HG02763 (cell line): ENCODE results near the gene KLHL6.

Source experiments
- ATAC-seq: cut with Tn5 transposase; IDR thresholded peaks from one replicate; pipeline ENCODE4 v1.9.1; 2021; ENCODE audit warnings: mild to moderate bottlenecking, moderate library complexity; ENCODE audit not compliant: unreplicated experiment

The KLHL6 gene

GRCh38 chr3:183508821-183509220 lies 46.7 kb downstream of the KLHL6 start:
- ATAC-seq, result no peak

- no peak for ATAC-seq
These were observed 48.0 kb downstream of the KLHL6 start for GRCh38 chr3:183507551-183507950.

- ATAC-seq, result no peak
These were observed 48.7 kb downstream of the KLHL6 start for GRCh38 chr3:183506674-183507320.

DNA sequence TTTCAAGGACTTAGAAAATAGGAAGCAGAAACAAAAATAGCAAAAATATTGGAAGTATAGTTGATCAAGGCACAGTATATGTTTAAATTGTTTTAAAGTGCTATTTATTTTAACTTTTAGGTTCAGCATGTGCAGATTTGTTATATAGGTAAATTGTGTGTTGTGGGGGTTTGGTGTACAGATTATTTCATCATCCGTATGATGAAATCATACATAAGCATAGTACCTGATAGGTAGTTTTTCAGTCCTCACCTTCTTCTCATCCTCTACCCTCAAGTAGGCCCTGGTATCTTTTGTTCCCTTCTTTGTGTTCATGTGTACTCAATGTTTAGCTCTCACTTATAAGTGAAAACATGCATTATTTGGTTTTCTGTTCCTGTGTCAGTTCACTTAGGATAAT lies 50.9 kb downstream of the KLHL6 start:
- ATAC-seq, result no peak

DNA sequence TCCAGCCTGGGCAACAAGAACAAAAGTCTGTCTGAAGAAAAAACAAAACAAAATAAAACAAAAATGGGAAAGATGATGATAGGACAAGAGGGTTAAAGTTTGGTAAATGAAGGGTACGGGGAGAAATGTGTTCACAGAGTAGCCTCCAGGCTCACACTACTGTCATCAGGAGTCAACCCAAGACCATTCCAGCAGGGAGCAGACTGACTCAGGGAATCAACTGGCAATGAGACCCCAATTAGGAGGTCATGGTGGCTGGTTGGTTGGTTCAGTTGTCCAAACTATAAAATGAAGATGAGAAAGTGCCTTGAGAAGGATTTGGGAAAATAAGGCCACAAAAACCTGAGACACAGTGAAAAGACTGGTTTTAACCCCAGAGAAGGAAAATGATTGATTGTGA lies 51.8 kb downstream of the KLHL6 start:
- ATAC-seq, result no peak

GRCh38 chr3:183502237-183503181 lies 53.0 kb downstream of the KLHL6 start:
- no peak for ATAC-seq

- ATAC-seq, result no peak
These were observed 54.4 kb downstream of the KLHL6 start for GRCh38 chr3:183500981-183501704.

GRCh38 chr3:183500319-183500718 lies 55.2 kb downstream of the KLHL6 start:
- no peak for ATAC-seq

DNA sequence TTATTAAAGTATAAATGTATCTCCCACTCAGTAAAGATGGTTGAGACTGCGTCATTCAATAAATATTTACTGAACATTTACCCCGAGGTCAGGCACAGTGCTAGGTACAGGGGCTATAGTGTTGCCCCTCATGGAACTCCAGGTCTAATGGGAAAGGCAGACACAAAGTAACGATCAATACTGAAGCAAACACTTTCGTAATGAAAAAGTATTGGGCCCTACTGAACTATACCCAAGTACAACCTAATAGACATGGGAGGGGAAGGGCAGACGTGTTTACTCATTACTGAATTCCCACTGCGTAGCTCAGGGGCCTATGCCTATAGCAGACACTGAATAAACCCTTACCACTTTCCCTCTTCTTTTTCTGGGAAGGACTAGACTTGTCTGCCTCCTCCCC lies 56.9 kb downstream of the KLHL6 start:
- no peak for ATAC-seq

- ATAC-seq, result no peak
These were observed 58.2 kb downstream of the KLHL6 start for GRCh38 chr3:183497313-183497712.

- no peak for ATAC-seq
These were observed 59.2 kb downstream of the KLHL6 start for GRCh38 chr3:183496311-183496710.

DNA sequence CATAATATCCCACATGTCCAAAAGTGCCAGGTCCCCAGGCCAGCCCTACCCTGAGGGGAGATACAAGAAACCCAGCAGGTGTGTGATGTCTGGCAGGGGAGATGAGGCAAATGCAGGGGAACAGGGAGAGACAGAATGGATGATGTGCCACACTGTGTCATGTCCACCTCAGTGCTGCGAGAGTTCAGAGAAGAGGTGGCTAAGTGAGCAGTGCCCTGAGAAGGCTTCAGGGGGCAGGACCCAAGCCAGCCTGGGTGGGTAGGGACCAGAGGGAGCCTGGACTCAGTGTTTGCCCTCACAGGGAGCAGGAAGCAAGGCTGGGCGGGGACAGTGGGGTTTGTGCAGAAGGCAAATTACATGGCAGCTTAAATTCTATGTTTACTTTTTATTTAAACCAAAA lies 61.2 kb downstream of the KLHL6 start:
- ATAC-seq, result no peak

DNA sequence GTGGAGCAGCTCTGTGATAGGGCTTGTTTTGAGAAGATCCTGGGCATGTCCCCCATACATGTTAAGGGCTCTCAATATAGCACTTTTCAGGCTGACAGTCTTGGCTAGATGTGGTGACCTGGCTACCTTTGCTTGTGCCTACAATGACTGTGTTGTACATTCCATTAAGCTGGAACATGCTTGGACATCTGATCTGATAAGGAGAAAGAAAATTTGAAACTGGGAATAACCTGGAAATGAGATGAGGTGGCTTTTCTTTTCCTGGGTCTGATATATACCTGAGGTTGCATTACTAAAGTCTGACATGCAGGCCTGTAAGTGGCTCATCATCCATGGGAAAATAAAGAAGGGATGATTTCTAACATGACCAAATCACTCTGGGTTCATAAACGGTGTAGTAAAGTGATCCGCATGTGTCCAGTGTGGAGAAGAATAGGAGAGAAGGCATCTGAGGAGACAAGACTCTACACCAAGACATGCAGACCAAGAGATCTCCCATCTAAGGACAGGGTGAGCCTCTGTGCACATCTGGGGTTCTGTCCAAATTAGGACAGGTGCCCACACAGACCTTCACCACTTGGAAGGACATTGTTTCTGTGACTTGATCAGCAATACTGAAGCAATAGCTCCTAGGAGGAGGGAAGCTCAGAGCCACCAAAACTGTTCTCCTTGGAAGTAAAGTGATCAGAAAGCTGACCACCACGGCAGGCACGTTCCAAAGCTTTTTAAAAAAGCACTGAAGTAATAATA lies 62.0 kb downstream of the KLHL6 start:
- no peak for ATAC-seq

- no peak for ATAC-seq
These were observed 62.7 kb downstream of the KLHL6 start for GRCh38 chr3:183492849-183493179.

DNA sequence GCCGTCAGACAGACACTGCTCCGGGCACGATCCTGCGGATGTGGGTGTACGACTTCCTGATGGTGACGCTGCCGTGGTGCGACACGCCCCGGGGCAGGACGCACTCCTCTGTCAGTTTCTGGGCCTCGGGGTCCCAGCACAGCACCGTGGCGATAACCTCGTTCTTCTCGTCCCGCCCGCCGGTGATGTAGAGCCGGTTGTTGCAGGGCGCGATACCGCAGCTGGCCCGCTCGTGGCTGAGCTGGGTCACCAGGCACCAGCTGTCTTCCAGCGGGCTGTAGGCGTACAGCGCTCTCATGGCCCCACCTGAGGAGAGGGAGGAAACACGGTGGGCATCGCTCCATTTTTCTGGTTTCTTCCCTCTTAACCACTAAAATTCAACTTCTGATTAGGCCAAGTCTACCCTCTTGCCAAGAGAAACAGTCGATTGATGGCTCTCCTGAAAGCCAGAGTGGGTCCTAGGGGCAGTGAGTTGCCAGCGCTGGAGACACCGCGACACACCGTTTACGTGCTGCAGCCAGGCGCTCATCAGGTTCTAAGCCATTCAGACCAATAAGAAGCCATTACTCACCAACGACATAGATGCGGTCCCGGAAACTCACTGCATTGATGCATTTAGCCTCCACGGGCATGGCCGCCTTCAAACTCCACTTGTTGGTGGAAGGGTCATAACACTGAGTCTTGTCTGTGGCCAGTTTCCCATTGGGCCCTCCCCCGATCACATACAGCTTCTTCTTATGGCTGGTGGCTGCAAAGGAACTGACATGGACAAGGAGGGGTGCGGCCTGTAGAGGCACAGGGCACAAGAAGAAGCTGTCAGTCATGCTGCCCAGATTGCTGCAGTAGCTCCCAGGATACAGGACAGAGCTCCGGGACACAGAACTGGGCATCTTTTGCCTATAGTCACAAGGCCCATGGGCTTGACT lies 63.3 kb downstream of the KLHL6 start:
- ATAC-seq, result no peak

- ATAC-seq, result no peak
These were observed 64.2 kb downstream of the KLHL6 start for GRCh38 chr3:183491109-183491922.

DNA sequence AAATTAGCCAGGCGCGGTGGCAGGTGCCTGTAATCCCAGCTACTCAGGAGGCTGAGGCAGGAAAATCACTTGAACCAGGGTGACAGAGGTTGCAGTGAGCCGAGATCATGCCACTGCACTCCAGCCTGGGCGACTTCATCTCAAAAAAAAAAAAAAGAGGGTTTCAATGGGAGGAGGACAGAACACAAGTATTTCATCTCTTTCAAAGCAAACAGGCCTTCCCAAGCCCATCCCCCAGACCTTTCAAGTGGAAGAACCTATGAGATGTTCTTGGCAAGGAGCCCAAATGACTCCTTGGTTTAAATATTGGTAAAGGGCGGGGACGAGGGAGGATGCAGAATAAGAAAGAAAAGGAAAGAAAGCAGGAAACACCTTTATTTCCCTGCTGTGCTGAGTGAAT lies 64.9 kb downstream of the KLHL6 start:
- ATAC-seq, result no peak

DNA sequence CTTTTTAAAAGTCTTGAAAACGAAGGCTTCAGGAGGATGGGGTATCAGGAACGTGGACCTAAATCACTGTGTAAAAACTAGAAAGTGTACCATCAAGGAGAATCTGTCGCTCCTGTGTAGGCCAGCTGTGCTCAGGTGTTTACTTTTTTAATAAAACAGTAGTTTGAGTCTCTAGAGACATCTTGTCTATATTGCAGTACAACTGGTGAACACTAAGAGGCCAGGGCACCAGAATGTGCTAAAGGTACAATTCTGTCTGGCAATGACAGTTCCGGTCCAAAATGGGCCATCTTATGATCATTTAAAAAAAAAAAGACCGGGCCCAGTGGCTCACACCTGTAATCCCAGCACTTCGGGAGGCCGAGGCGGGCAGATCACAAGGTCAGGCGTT lies 65.3 kb downstream of the KLHL6 start:
- ATAC-seq, result no peak
